ENCODE data around the gene TAMM41. TPM values are rescaled to one million over a fixed set of nuclear protein-coding genes. Genes with fewer than 3 reads are reported as not detected.
"Not testable (repeated sequence)": the region's sequence is repeated elsewhere in the genome, so short reads cannot be mapped to it uniquely, and the experiment has no call there.

The TAMM41 gene
- total RNA-seq, 1 donor from 2014 or later, result 8.6 TPM

- TF ChIP-seq, protein P1, sequence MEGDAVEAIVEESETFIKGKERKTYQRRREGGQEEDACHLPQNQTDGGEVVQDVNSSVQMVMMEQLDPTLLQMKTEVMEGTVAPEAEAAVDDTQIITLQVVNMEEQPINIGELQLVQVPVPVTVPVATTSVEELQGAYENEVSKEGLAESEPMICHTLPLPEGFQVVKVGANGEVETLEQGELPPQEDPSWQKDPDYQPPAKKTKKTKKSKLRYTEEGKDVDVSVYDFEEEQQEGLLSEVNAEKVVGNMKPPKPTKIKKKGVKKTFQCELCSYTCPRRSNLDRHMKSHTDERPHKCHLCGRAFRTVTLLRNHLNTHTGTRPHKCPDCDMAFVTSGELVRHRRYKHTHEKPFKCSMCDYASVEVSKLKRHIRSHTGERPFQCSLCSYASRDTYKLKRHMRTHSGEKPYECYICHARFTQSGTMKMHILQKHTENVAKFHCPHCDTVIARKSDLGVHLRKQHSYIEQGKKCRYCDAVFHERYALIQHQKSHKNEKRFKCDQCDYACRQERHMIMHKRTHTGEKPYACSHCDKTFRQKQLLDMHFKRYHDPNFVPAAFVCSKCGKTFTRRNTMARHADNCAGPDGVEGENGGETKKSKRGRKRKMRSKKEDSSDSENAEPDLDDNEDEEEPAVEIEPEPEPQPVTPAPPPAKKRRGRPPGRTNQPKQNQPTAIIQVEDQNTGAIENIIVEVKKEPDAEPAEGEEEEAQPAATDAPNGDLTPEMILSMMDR (IDR thresholded peaks at IDR 0.05; ENCODE audit: insufficient read depth, low read length, poor library complexity, severe bottlenecking), result no peak
These were observed 68.4 kb downstream of the TAMM41 start for GRCh38 chr3:11778248-11778647.

DNA sequence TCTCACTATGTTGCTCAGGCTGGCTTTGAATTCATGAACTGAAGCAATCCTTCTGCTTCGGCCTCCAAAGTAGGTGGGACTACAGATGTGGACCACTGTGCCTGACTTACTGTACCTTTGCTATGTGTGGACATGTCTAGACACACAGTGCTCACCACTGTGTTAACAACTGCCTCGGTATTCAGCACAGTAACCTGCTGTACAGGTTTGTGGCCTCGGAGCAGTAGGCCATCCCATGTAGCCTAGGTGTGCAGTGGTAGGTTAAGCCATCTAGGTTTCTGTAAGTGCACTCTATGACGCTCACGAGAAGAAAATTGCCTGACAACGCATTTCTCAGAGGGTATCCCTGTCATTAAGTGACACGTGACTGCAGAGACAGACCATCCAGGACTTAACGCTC is 70.3 kb downstream of the TAMM41 start:
- H3K36me3 ChIP-seq (ENCODE audit: control insufficient read depth, insufficient read depth, low read length), result no peaks in the 10 kb centered on the region
- DNase-seq (ENCODE audit: low read depth), result no peak
- H3K4me3 ChIP-seq (ENCODE audit: low read depth, low read length), result no peak overlapping the region
- TF ChIP-seq, protein P1 (IDR thresholded peaks at IDR 0.05; ENCODE audit: insufficient read depth, low read length, poor library complexity, severe bottlenecking), result no peak
- H3K27me3 ChIP-seq (ENCODE audit: control insufficient read depth, insufficient read depth, low read length), result no peaks in the 10 kb centered on the region

More at GRCh38 chr3:11778248-11778647, 68.4 kb downstream of the TAMM41 start:
- Histone ChIP-seq H3K4me3 (ENCODE audit: low read depth, low read length) (no peak overlapping the region), H3K36me3 (ENCODE audit: control insufficient read depth, insufficient read depth, low read length) (no peaks in the 10 kb centered on the region), H3K27me3 (ENCODE audit: control insufficient read depth, insufficient read depth, low read length) (no peaks in the 10 kb centered on the region)
- no peak for DNase-seq (ENCODE audit: low read depth)

GRCh38 chr3:11775493-11775892 is 71.2 kb downstream of the TAMM41 start:
- no peak for DNase-seq (ENCODE audit: low read depth)
- TF ChIP-seq, protein P1 (IDR thresholded peaks at IDR 0.05; ENCODE audit: insufficient read depth, low read length, poor library complexity, severe bottlenecking), result no peak
- Histone ChIP-seq H3K36me3 (ENCODE audit: control insufficient read depth, insufficient read depth, low read length) (no peaks in the 10 kb centered on the region), H3K27me3 (ENCODE audit: control insufficient read depth, insufficient read depth, low read length) (no peaks in the 10 kb centered on the region), H3K4me3 (ENCODE audit: low read depth, low read length) (no peak overlapping the region)

GRCh38 chr3:11774296-11774877 is 72.3 kb downstream of the TAMM41 start:
- no peak overlapping the region for H3K4me3 ChIP-seq (ENCODE audit: low read depth, low read length)
- no peaks in the 10 kb centered on the region for H3K36me3 ChIP-seq (ENCODE audit: control insufficient read depth, insufficient read depth, low read length)
- no peaks in the 10 kb centered on the region for H3K27me3 ChIP-seq (ENCODE audit: control insufficient read depth, insufficient read depth, low read length)
- DNase-seq (ENCODE audit: low read depth), result no peak
- TF ChIP-seq, protein P1 (IDR thresholded peaks at IDR 0.05; ENCODE audit: insufficient read depth, low read length, poor library complexity, severe bottlenecking), result peak; percentile 65

DNA sequence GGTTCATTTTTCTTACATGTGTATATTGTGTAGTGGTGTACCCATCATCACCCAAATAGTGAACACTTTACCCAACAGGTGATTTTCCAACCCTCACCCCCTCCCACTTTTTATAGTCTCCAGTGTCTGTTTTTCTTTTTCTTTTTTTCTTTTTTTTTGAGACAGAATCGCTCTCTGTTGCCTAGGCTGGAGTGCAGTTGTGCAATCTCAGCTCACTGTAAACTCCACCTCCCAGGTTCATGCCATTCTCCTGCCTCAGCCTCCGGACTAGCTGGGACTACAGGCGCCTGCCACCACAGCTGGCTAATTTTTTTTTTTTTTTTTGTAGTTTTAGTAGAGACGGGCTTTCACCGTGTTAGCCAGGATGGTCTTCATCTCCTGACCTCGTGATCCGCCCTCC is 74.8 kb downstream of the TAMM41 start:
- DNase-seq (ENCODE audit: low read depth); H3K27me3 ChIP-seq (ENCODE audit: control insufficient read depth, insufficient read depth, low read length); H3K4me3 ChIP-seq (ENCODE audit: low read depth, low read length); H3K36me3 ChIP-seq (ENCODE audit: control insufficient read depth, insufficient read depth, low read length): not testable (repeated sequence)

GRCh38 chr3:11770477-11771391 is 76.0 kb downstream of the TAMM41 start:
- TF ChIP-seq, protein P1 (IDR thresholded peaks at IDR 0.05; ENCODE audit: insufficient read depth, low read length, poor library complexity, severe bottlenecking), result no peak
- no peaks in the 10 kb centered on the region for H3K27me3 ChIP-seq (ENCODE audit: control insufficient read depth, insufficient read depth, low read length)
- peak; percentile 93 for DNase-seq (ENCODE audit: low read depth)
- no peaks in the 10 kb centered on the region for H3K36me3 ChIP-seq (ENCODE audit: control insufficient read depth, insufficient read depth, low read length)
- no peak overlapping the region for H3K4me3 ChIP-seq (ENCODE audit: low read depth, low read length)

All from kidney epithelial cell (primary cell).